GM20000 (cell line): ENCODE results near the gene SLC2A13.

ENCODE experiments used
- DNase-seq: peaks from one replicate; pipeline ENCODE4 v3.0.0; 2012; ENCODE audit warnings: low spot score
- TF ChIP-seq, protein P1 (sequence below): IDR thresholded peaks from 2 replicates; pipeline ENCODE4 v1.5.1; 2012; ENCODE audit warnings: mild to moderate bottlenecking, control low read depth; ENCODE audit errors: extremely low read depth, missing control alignments

SLC2A13 gene

DNA sequence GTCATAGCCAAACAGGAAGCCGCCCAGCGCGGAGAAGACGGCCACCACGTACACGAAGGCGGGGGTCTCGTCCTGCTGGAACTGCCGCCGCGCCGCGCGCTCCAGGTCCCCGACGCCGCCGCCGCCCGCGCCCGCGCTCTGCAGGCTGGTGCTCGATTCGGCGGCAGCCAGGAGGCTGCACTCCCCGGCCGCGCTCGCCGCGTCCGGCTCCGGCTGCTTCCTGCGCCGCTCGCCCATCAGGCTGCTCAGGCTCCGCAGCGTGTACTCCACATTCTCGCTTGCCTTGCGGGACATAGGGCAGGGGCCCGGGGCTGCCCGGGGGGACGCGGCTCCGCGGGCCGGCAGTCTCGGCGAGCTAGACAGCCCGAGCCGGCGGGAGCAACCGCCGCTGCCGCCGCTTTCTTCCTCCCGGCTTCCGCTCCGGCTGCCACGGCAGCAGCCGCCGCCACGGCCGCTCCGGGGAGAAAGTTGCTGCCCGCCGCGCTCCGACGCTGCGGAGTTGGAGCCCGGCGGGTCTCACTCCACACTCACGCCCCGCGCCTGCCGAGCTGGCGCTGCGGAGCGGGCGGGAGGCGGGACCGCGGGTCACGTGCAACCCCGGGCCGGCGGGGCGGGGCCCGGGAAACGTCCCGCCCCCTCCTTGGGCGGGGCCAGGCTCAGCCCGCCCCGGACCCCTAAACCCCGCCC lies at the start of gene SLC2A13:
Gene SLC2A13, minus strand, starts transcription at position 567 of the 687 bp plus-strand sequence. Its CDS starts 273 bp downstream, at position 294.
- peak; percentile 91 for DNase-seq
- TF ChIP-seq, protein P1, sequence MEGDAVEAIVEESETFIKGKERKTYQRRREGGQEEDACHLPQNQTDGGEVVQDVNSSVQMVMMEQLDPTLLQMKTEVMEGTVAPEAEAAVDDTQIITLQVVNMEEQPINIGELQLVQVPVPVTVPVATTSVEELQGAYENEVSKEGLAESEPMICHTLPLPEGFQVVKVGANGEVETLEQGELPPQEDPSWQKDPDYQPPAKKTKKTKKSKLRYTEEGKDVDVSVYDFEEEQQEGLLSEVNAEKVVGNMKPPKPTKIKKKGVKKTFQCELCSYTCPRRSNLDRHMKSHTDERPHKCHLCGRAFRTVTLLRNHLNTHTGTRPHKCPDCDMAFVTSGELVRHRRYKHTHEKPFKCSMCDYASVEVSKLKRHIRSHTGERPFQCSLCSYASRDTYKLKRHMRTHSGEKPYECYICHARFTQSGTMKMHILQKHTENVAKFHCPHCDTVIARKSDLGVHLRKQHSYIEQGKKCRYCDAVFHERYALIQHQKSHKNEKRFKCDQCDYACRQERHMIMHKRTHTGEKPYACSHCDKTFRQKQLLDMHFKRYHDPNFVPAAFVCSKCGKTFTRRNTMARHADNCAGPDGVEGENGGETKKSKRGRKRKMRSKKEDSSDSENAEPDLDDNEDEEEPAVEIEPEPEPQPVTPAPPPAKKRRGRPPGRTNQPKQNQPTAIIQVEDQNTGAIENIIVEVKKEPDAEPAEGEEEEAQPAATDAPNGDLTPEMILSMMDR: no peak

DNA sequence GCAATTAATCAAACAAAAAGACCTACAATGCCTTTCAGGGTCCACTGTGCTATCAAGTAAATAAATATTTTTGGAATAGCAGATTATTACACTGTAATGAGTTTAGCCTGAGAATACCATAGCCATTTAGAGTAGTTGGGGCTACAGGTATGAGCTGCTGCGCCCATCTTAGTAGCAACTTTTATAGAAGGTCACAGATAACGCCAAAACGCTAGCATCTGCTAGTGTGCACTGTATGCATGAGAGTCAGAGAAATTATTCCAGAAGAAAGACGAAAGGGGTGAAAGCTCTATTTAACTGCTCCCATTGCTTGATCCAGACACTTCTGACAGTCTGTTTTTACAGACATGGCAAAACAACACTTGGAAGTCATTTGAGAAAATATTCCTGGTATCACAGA lies 48.5 kb upstream of the SLC2A13 start:
- no peak for DNase-seq
- TF ChIP-seq, protein P1: no peak

DNA sequence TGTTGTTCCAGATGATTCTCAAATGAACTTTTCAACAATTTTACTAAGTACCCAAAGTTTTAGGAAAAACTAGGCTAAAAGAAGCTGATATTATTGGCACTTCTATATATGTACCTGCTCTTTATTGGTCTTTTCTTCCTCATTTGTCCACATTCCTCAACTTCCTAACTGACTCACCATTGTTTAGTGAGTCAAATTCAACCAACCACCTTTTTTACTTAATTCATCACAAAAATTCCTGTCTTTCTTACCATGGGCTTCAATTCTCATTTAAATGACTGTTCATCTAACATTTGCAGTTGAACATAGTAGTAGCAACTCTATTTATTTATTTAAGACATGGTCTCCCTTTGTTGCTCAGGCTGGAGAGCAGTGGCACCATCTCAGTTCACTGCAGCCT lies 47.6 kb upstream of the SLC2A13 start:
- DNase-seq: no peak

DNA sequence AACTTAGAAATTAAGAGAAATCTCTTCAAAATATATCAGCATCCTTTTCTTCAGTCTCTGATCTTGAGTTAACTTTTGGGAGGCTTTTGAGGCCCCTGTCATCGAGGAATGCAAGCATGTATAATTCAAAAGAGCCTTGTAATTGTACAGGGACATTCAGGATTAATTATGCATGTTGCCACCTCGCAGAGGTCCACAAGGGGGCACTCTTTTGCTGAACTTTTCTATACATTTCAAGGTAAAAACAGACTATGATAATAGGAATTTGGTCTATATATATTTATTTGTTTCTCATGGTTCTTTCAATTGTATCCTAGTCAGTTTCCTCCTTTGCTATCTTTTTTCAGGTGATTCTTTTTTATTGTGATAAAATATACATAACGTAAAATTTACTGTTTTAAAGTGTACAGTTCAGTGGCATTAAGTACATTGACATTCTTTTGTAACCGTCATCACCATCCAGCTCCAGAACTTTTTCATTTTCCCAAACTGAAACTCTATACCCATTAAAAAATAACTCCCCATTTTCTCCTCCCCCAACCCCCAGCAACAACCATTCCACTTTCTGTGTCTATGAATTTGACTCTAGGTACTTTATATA lies 47.0 kb upstream of the SLC2A13 start:
- peak; percentile 18 for DNase-seq
- TF ChIP-seq, protein P1: peak; percentile 63

More for the DNA sequence above, 47.6 kb upstream of the SLC2A13 start:
- TF ChIP-seq, protein P1: no peak

DNA sequence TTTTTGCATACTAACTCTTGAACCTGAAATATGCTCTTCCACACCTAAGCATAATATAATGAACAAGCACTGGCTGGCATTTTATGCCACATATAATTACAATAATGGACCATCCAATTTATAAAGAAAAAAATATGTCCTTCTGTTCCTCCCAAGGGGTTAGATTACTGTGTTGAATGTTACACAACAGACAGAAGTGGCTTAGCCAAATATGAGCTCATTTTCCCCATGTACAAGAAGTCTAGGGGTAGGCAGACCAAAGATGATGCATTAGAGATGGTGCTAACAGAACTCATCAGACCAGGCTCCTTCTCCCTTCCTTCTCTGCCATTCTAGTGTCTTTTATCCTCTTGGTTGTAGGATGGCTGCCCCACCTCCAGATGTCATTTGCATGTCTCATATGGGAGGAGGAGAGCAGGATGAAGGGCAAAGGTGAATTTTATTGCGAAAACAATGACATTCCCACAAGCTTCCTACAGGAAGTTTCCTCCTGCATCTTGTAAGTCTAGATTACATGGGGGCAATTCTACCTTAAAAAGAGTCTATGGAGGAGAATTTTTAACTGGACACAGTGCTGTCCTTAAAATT lies 43.9 kb upstream of the SLC2A13 start:
- no peak for DNase-seq
- TF ChIP-seq, protein P1: no peak

DNA sequence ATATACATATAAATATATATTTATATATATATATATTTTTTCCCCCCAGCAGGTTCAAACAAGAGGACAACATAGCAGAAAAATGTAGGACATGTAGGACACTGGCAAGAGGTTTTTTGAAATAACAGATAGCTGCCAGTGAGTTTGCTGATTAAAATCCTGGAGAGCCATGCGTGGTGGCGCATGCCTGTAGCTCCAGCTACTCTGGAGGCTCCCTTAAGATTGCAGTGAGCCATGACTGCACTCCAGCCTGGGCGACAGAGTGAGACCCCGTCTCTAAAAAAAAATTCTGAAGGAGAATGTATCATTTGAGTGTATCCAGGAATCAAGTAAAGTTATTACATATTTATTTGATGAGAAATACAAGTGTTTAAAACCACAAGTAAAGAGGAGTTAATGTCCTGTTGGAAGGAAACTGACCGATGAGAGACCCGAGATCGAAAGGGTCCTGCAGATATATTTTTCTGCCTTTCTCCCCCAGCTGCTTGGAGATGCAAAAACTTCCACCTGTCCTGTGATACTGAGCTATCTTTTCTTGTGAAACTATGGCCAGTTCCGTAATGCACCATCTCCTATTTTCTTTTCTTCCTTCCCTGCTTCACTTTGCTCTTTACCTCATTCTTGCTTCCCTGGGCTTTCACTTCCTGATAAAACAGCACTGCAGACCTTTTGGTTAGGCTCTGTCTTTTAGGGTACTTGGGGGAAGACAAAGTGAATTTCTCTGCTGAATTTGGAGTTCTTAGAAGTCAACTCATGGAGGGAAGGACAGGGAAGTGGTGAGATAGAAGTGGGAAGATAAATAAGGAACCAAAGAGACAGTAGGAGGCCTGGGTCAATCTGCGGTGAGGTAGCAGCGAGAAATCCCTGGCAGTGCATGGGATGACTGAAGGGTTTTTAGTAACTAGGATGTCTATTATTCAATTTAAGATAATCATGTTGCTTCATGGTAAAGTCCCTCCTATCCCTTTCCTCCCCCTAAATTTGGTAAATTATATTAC lies 41.2 kb upstream of the SLC2A13 start:
- TF ChIP-seq, protein P1: no peak
- no peak for DNase-seq
